RPMI8226 (cell line): Measurements from ENCODE around the gene ADAM21.
"Not testable (repeated sequence)": the region's sequence is repeated elsewhere in the genome, so short reads cannot be mapped to it uniquely, and the experiment has no call there.

Source experiments
- DNase-seq: peaks from one replicate; pipeline ENCODE4 v3.0.0-alpha.2; 2015

The ADAM21 gene

GRCh38 chr14:70477356-70478105 is 25.6 kb downstream of the ADAM21 start:
- not testable (repeated sequence) for DNase-seq

DNA sequence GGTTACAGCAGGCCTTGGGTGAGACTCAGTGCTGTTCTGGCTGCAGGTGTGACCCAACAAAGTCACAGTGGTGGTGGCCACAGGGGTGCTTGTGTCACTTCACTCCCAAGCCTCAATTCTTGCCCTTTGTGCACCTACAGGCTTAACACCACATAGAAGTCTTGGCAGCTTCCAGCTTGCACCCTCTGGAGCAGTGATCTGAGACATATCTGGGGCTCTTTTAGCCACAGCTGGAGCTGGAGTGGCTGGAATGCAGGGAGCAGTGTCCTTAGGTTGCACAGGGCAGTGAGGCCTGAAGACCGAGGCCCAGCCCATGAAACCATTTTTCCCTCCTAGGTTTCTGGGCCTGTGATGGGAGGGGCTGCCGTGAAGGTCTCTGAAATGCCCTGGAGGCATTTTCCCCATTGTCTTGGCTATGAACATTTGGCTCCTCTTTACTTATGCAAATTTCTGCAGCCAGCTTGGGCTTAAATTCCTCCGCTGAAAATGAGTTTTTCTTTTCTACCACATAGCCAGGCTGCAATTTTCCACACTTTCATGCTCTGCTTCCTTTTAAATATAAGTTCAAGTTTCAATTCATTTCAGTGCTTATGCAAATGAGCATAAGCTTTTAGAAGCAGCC is 37.7 kb downstream of the ADAM21 start:
- no peak for DNase-seq

DNA sequence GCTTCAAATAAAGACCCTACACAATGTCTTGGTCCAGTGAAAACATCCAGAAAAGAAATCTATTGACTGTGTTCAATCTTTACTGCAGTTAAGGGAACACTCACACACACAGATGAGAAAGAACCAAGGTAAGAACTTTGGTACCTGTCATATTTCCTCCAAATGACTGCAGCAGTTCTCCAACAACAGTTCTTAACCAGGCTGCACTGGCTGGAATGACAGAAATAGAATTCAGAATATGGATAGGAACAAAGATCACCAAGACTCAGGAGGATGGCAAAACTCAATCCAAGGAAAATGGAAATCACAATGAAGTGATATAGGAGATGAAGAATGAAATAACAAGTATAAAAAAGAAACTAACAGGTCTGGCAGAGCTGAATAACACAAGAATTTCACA is 46.2 kb downstream of the ADAM21 start:
- DNase-seq = no peak
